Middle frontal gyrus (tissue), 1 donor: ENCODE data around the gene PIP5KL1.

Experiments
- DNase-seq: peaks from one replicate; pipeline ENCODE4 v3.0.0-alpha.2; 2015; ENCODE audit warnings: low spot score; ENCODE audit errors: extremely low spot score

PIP5KL1 gene

GRCh38 chr9:127934986-127935385, 4.4 kb upstream of the PIP5KL1 start:
- no peak for DNase-seq

- DNase-seq = no peak
These were observed 3.7 kb upstream of the PIP5KL1 start for GRCh38 chr9:127934248-127934647.

GRCh38 chr9:127931092-127931881, 710 bp upstream of the PIP5KL1 start:
- DNase-seq = no peak

GRCh38 chr9:127929625-127929979, 975 bp downstream of the PIP5KL1 start:
- DNase-seq = no peak

- no peak for DNase-seq
These were observed 1.6 kb downstream of the PIP5KL1 start for GRCh38 chr9:127928676-127929624.

- DNase-seq = no peak
These were observed 2.4 kb downstream of the PIP5KL1 start for GRCh38 chr9:127927988-127928675.

GRCh38 chr9:127927201-127927987, 3.2 kb downstream of the PIP5KL1 start:
- DNase-seq = no peak

- DNase-seq = no peak
These were observed 3.7 kb downstream of the PIP5KL1 start for GRCh38 chr9:127926906-127927200.

- DNase-seq = no peak
These were observed 4.3 kb downstream of the PIP5KL1 start for GRCh38 chr9:127925959-127926905.

GRCh38 chr9:127924736-127925444, 5.7 kb downstream of the PIP5KL1 start:
- no peak for DNase-seq

- no peak for DNase-seq
These were observed 6.8 kb downstream of the PIP5KL1 start for GRCh38 chr9:127923771-127924170.

- DNase-seq = no peak
These were observed 7.5 kb downstream of the PIP5KL1 start for GRCh38 chr9:127923046-127923445.

GRCh38 chr9:127921557-127922120, 8.9 kb downstream of the PIP5KL1 start:
- no peak for DNase-seq

GRCh38 chr9:127920794-127921193, 9.8 kb downstream of the PIP5KL1 start:
- DNase-seq = no peak

GRCh38 chr9:127919253-127919815, 11.2 kb downstream of the PIP5KL1 start:
- no peak for DNase-seq

- no peak for DNase-seq
These were observed 12.1 kb downstream of the PIP5KL1 start for GRCh38 chr9:127918183-127919107.

GRCh38 chr9:127917603-127918002, 13.0 kb downstream of the PIP5KL1 start:
- no peak for DNase-seq
